Fibroblast of pulmonary artery (primary cell): Measurements from ENCODE around the gene SLIT1.

Experiments used
- DNase-seq: peaks from one replicate; pipeline ENCODE4 v3.0.0-alpha.2; 2010; ENCODE audit warnings: low read depth
- H3K4me3 ChIP-seq: replicated peaks from 2 replicates; pipeline ENCODE4 v1.5.1; 2011; ENCODE audit warnings: low read depth, mild to moderate bottlenecking, control low read depth, low read length, moderate library complexity
- TF ChIP-seq, protein P1 (sequence below): IDR thresholded peaks from 2 replicates; pipeline ENCODE4 v1.5.1; 2011; ENCODE audit warnings: mild to moderate bottlenecking, control low read depth, low read length, inconsistent platforms; ENCODE audit errors: missing control alignments

Gene SLIT1

DNA sequence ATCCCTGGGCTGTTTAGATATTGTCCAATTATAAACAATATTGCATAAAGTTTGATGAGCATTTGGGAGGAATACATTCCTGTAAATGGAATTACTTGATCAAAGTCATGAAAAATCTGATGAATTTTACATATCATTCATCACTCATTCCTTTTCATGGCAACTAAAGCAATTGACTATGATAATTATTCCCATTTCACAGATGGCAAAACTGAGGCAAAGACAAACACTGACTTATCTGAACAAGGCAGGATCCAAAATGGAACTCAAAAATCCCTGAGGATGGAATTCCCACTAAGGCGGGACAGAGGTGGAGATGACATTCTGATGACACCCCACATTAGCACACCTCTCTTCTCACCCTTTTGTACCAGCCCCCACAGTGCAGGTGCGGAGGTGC, 17.1 kb downstream of the SLIT1 start:
- no peak for DNase-seq
- TF ChIP-seq, protein P1, sequence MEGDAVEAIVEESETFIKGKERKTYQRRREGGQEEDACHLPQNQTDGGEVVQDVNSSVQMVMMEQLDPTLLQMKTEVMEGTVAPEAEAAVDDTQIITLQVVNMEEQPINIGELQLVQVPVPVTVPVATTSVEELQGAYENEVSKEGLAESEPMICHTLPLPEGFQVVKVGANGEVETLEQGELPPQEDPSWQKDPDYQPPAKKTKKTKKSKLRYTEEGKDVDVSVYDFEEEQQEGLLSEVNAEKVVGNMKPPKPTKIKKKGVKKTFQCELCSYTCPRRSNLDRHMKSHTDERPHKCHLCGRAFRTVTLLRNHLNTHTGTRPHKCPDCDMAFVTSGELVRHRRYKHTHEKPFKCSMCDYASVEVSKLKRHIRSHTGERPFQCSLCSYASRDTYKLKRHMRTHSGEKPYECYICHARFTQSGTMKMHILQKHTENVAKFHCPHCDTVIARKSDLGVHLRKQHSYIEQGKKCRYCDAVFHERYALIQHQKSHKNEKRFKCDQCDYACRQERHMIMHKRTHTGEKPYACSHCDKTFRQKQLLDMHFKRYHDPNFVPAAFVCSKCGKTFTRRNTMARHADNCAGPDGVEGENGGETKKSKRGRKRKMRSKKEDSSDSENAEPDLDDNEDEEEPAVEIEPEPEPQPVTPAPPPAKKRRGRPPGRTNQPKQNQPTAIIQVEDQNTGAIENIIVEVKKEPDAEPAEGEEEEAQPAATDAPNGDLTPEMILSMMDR: no peak

DNA sequence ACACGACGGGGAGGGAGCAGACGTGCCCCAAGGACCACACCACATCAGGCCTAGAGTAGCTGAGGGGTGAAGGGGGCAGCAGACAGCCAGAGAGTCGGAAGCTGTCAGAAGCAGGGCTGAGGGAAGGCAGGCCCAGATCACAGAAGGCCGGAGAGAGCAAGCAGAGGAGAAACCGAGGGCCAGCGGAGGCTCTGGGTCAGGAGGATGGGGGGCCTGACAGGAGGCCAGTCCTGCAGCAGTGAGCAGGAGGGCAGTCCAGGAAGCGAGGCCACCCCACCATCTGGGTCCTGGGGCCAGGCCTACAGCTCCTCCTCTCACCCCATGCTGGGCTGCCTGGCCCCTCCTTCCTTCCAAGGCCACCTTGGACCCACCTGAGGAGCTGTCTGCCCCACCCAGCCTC, 20.3 kb downstream of the SLIT1 start:
- TF ChIP-seq, protein P1: no peak
- no peak overlapping the region for H3K4me3 ChIP-seq
- no peak for DNase-seq

More for the DNA sequence above, 17.1 kb downstream of the SLIT1 start:
- H3K4me3 ChIP-seq: no peak overlapping the region

GRCh38 chr10:97163781-97164501, 21.8 kb downstream of the SLIT1 start:
- H3K4me3 ChIP-seq: no peak overlapping the region
- TF ChIP-seq, protein P1: no peak
- no peak for DNase-seq

DNA sequence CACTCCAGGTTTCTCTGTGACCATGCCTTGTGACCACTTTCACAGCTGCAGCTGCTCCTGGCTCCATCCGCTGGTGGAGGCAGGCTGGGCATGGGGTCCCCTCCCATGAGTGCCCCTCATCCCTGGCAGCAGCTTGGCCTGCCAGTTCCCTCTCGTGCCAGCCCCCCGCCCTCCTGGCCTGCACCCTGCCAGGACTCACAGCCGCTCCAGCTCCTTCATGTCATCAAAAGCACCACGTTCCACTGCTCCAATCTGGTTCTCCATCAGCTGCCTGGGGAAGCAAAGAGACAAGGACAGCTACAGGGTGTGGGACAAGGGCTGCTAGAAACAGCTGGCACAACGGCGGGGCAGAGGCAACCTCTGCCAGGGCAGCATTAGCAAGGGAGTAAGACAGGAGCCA, 22.6 kb downstream of the SLIT1 start:
- DNase-seq: no peak
- TF ChIP-seq, protein P1: no peak
- H3K4me3 ChIP-seq: no peak overlapping the region

DNA sequence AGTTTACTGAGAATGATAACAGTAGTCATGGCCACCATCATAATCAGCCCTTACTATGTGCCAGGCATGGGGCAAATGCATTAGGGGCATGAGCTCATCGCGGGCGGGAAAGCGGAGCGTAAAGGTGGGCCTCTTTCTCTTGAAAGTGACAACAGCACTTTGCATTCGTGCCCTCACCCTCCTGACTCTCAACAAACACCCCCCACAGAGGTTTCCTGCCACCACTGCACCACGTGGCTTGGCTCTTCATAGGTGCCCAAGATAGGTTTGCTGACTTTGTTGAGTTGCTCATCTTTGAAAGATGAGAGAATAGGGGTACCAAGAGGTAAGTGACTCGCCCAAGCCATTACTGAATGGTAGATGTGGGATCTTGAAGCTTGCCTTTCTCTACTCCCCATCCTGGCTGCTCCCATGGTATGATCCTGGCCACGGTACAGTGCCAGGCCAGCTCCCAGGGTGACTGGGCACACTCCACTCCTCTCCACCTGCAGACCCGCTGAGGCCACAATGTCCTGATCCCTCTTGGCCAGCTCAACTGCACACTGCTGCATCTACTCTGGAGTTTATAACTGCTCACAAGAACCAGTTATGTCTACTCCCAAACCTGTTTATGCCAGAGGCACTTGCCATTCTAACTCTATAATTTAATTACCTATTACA, 26.0 kb downstream of the SLIT1 start:
- DNase-seq: no peak
- TF ChIP-seq, protein P1: no peak
- H3K4me3 ChIP-seq: no peak overlapping the region

DNA sequence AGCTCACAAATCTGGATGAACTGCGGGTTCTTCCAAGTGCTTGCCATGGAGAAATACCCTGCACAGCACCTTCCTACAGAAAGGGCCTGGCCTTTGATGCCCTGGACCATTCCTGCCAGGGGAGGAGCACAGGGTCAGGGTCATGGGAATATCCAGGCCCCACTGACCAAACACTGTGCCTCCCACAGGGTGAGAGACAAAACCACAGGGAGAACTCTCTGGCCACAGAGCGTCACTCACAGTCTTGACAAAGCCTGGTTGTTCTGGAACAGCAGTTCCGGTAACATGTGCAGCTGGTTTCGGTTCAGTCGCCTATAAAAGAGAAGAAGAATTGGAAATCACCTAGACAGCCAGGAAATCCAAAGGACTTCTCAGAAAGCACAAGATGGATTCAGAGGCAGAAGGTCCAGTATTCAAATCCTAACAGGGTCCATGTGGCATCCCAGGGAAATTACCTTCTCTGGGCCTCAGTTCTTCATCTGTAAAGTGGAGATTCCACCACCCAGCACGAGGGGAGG, 28.1 kb downstream of the SLIT1 start:
- DNase-seq: no peak
- TF ChIP-seq, protein P1: no peak
- H3K4me3 ChIP-seq: no peak overlapping the region
